GM19025 (cell line): ENCODE results near the gene FIBP.

ENCODE experiments used
- ATAC-seq: cut with Tn5 transposase; IDR thresholded peaks from one replicate; pipeline ENCODE4 v1.9.1; 2021; ENCODE audit warnings: mild to moderate bottlenecking, low read depth, moderate library complexity; ENCODE audit not compliant: unreplicated experiment

The FIBP gene

DNA sequence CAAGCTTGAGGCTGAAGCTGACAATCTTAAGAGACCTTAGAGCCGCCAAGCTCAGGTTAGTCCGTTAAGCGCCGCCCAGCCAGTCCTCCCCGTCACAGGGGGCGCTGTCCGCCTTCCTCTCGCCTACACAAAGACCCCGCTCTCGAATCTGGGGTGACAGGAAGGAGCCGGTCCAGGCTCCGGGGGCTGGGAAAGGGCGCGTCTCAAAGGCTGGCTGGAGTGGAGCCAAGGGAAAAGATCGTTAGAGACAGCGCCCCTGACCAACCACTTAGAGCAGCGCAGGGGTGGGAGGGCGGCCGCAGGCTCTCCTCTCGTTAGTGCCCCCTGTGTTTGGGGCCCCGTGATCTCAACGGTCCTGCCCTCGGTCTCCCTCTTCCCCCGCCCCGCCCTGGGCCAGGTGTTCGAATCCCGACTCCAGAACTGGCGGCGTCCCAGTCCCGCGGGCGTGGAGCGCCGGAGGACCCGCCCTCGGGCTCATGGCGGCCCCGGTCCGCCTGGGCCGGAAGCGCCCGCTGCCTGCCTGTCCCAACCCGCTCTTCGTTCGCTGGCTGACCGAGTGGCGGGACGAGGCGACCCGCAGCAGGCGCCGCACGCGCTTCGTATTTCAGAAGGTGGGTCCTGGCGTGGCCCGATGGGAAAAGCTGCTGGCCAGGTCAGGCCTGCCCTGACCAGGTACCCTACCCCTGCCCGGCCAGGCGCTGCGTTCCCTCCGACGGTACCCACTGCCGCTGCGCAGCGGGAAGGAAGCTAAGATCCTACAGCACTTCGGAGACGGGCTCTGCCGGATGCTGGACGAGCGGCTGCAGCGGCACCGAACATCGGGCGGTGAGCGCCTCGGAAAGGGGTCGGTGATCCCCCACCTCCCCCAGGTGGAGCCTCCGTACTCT is 27.8 kb downstream of the FIBP start, which contains the start of gene MUS81:
TSS of gene MUS81 (plus strand) at position 156 of the 887 bp plus-strand sequence. CDS start at position 477, 321 bp downstream.
- no peak for ATAC-seq

DNA sequence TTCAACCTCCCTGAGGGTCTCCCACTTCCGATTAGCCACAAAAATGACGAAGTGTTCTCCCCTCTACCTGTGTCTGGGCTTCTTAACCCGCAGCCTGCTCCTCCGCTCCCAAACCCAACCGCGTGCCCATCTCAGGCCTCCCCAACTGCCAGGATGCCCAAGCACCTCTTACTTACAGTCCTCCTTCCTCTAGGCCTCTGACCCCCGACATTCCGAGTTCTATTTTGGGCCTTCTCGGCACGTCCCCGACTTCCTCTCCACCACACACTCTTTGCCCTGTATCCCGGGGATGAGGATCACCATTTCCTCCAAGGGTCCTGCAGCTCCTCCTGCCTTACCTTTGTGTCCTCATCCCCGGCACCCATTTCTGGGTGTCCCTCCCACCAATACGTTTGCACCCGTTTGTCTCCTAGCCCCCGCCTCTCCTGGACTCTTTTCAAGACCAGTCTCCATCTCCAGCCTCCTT is 28.4 kb downstream of the FIBP start:
- no peak for ATAC-seq

DNA sequence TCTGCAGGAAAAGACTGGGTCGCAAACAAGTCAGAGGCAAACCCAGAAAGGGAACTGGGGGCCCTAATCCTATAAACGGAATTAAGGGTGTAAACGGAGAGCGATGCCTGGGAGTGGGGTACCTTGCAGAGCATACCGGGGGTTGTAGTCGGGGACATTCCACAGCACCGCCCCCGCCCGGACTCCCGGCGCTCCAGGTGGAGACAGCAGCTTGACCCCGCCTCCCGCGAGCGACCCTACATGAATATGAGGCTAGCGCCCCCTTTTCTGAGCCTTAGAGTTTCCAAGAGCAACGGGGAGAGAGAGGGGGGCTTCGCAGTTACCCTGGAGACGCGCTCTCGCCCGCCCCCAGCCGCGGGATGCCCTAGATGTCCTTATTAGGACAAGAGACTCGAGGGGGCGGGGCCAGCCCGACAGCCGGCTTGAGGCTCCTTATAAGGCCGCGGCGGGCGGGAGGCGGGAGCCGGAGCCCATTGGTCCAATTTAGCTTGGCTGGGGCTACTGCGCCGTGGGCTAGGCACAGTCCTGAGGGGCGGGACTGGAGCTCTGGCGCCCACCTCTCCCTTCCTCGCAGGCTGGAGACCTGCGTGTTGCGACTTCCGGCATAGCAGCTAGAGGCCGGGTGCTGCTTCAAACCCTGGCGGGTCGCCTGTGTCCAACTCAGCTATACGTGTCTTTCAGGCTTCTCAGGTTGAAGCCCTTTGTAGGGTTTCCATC is 29.0 kb downstream of the FIBP start:
- ATAC-seq, result peak; percentile 44

DNA sequence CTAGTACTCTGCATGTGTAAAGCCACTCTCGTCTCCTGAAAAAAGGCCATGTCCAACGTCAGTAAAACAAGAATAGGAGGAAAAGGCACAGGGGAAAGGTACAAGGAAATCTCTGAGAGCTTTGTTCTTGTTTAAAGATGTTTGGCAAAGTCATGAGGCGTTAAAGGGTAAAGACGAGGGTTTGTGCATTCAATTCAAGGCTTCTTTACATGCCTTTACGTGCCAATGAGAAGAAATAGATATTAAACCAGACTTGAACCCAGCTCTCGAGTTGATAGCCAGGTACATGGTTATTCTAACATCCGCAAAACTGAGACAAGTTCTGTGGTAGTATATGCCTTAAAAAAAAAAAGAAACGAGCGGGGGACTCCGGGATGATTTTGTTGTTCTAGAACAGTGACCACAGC is 29.6 kb downstream of the FIBP start:
- ATAC-seq, result no peak

DNA sequence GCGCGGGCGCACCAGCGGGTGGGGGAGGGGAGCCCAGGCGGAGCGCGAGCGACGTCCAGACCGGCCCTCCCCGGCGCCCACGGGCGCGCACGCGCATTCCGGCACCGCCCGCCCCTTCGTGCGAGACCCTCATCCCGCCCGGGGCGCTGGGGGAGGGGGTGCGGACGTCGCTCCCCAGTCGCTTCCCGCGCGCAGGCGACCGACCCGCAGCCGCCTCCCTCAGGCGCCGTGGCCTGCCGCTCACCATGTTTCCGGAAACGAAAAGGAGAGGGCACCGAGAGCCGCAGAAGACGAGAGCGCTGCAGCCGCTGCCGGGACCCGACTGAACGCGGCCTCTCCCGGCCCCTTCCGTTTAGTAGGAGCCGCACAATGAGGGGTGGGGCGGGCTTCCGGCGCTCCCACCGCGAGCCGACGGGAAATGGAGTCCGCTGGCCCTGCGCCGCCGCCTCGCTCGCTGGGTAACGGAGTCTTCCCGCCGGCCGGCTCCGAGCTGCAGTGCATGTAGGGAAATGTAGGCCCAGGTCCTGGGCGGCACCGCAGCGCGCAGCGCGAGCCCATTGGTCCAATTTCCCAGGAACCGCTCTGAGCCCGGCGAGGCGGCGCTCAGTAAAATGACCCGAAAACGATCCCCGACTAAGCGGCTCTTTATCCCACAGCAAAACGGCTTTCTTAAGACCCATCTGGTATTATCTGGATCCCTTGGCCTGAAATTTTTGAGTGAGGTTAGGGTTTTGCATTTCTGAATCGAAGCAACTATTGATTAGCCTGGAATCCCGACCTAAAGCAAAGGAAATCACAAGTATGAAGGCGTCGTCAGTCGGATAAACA is 30.2 kb downstream of the FIBP start, which contains the start of gene CFL1:
TSS of gene CFL1 (minus strand) at position 328 of the 828 bp plus-strand sequence. CDS start at position 247, 81 bp downstream.
- ATAC-seq, result peak; percentile 40

DNA sequence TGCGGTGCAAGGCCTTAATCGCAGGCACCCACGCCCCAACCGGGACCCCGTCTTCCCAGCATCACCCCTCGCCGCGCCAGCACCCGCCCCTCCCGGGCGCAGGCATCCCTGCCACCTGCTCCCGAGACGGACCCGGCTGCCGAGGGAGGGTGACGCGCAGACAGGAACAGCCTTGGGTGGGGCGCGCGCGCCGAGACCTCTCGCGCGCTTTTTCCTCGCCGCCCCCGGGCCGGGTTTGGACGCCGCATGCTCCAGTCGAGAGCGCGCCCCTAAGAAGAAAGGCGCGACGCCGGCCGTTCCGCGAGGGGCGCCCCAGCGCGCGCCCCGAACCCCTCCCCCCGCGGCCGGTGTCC is 30.8 kb downstream of the FIBP start:
- ATAC-seq, result peak; percentile 1

DNA sequence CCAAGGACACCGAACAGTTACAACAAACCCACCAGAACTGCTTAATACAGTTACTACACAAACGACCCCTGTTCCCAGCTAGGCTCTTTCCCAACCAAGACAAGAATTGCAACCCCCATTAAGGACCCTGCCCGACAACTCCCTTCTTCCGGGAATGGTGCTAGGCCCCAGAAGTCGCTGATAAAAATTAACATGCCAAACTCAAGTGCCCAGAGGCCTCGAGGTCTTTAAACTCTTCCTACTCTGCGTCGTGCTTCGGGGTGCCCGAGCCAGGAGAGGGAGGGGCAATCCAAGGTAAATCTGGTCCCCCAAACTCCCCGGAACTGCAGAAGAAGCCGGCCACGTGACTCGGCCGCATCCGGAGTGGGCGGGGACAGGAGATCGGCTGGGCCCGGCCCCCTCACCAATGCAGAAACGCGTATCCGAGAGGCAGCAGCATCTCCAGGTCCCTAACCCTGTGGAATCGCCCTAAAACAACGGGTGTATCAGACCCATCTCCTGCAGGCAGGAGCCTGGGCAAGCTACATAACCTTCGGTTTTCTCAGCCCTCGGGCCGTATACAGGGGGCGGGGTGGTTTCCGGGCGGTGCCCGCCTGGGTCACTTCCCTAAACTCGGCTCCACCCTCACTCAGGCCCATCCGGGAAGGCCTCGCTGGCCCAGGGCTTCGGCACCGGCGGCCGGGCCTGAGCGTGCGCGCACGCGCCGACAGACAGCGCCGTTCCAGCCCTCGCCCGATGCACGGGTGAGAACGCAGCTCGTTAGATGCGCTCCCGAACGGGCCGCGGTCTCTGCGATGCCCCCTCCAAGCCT is 31.4 kb downstream of the FIBP start:
- ATAC-seq, result peak; percentile 32

DNA sequence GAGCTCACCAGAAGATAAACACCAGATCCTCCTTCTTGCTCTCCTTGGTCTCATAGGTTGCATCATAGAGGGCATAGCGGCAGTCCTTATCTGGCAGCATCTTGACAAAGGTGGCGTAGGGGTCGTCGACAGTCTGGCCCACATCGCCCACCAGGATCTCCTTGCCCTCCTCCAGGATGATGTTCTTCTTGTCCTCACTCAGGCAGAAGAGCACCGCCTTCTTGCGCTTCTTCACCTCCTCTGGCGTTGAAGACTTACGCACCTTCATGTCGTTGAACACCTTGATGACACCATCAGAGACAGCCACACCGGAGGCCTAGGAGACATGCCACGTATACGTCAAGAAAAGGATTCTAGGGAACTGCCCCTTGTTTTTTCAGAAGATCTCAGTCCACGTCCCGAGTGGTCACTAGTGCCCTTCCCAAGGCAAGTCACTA is 32.3 kb downstream of the FIBP start:
- no peak for ATAC-seq

DNA sequence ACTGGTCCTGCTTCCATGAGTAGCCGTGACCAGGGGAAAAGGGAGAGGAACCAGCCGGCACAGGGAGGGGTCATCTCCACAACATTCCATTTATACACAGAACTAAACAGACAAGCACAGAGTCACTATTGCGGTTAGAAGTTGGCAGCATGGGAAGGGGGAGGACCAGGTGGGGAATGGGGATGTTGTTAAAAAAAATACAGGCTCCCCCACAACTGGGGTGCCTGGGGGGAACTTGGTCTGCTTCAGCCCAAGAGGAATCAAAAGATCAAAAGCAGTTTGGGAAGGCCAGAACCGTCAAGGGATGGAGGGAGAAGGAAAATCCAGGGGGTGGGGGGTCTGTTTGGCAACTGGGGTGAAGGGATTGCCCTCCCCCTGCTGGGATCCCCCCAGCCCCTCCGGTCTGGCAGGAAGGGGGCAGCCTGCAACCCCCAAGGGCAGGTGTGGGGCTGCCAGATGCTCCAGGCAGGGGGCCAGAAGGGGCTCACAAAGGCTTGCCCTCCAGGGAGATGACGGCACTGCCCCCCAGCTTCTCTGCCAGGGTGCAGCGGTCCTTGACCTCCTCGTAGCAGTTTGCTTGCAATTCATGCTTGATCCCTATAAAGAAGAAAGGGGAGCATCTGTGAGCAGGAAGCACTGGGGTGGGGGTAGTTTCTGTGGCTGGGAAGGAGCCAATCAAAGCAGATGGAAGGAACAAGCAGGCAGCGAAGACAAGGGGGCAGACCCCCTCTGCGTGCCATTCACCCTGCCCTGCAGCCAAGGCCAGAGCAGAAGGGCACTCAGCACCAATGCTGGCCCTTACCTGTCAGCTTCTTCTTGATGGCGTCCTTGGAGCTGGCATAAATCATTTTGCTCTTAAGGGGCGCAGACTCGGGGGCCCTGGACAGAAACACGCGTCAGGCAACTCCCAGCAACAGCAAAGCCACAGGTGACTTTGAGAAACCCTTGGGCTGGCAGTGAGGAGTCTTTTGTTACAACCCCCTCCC is 33.1 kb downstream of the FIBP start:
- ATAC-seq, result no peak

DNA sequence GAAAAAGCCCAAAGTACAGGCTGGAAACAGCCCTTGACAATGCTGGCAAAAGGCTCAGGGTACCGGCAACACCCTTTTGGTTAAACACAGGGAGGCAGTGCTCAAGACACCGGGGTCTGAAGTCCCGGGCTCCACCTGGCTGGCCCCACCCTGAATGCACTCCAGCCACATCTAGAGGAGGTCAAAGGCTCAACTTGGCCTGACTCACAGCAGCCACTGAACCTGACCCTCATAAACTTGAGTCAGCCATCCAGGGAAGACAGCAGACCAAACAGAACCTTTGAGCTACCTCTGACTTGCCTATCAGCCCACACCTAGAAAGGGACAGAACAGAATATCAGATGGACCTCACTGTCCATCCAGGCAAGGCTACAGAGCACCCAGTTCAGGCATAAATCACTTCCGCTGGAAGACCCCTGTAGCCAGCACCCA is 34.1 kb downstream of the FIBP start:
- no peak for ATAC-seq

DNA sequence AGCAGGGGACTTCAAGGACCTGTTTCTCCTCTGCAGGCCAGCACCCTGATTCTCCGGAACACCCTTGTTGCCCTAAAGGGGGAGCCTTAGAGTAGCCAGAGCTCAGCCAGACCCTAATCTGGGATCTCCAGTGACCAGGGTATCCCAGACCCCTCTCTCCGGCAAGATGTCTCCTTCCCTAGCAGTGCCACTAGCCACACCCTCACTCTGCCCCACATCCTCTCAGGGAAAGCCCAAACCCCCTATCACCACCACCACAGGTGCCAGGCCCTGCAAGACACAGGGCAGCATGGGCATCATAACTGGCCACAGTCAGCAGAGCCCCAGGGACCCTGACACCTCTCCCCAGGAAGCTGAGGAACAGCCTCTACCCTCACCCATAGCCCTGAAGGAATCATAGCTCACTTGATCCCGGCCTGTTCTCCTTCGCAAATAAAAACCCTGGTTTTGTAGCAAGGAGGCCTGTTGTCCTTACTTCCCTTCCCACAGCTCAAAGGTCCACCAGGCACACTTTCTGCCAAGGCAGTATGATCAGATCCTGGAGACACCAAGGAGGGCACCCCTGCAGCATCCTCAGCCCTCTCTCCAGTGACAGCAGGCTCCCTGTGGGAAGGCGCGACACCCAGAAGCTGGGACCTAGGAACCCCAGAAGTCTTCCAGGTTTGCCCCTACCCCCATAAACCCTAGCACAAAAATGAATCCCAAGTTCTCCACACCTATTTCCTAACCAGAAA is 34.9 kb downstream of the FIBP start:
- no peak for ATAC-seq

DNA sequence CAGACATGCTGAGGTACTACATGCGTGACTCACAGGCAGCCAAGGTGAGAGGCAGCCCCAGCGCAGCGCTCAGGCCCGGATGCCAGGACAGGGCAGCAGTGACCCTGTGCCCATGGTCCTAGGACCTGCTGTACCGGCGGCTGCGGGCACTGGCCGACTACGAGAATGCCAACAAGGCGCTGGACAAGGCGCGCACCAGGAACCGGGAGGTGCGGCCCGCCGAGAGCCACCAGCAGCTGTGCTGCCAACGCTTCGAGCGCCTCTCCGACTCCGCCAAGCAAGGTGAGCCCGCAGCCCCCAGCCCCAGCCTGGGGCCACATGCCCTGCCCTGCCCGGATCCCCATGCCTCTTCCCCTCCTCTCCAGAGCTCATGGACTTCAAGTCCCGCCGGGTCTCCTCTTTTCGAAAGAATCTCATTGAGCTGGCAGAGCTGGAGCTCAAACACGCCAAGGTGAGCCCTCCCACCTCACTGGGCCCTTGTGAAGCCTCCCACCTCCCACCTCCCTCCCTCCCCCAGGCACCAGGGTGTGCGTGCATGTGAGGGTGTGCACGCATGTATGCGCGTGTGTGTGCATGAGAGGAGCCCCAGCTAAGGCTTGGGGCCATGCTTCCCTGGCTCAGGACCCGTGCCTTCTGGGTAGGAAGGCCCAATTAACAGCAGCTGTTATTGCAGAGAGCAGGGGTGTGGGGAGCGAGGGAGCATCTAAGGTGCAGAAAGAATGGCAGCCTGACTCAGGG is 35.6 kb downstream of the FIBP start:
- no peak for ATAC-seq

DNA sequence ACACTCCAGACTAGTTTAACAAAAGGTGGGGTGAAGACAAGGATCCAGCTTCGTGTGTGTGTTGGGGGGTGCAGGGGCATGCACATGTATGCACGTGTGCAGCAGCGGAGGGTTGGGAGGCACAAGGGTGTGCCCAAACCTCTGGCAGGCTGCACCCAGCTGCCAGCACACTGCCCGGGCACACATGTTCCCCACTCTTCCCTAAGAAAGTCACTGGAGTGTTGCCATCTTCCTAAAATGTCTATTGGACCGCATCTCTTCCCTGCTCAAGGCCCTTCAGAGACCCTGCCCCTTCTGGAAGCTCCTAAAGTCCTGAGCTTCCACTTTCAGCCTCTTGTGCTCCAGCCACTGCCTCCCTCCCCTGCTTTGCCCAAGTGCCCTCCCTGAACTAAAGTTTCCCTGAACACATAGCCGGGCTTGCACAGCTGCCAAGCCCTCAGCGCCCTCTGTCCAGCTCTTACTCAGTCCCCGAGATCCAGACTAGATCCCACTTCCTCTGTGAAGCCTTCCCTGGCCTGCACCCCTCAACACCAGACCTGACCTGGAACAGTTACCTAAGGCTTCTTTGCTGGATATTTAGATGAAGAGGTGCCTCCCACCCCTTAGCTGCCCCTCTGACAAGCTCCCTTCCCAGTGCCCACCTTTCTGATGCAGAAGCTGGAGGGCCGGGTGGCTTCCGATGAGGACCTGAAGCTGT is 36.3 kb downstream of the FIBP start:
- ATAC-seq, result no peak

DNA sequence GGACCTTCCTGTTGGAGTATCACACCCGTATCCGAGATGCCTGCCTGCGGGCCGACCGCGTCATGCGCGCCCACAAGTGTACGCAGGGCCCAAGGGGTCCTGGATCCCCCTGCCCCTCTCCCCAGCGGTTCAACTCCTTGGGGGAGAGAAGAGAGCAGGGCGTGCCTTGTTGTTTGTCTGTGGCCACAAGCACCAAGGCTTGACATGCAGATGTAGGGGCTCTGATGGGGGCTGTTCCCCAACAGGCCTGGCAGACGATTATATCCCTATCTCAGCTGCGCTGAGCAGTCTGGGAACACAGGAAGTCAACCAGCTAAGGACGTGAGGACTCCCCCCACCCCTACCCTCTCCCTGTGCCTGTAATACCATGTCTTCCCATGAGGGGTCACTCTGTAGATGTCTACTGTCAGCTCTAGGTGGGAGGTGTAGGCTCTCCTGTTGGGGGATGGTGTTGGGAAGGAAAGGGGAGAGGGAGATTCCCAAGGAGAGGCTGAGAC is 37.1 kb downstream of the FIBP start:
- ATAC-seq, result no peak

DNA sequence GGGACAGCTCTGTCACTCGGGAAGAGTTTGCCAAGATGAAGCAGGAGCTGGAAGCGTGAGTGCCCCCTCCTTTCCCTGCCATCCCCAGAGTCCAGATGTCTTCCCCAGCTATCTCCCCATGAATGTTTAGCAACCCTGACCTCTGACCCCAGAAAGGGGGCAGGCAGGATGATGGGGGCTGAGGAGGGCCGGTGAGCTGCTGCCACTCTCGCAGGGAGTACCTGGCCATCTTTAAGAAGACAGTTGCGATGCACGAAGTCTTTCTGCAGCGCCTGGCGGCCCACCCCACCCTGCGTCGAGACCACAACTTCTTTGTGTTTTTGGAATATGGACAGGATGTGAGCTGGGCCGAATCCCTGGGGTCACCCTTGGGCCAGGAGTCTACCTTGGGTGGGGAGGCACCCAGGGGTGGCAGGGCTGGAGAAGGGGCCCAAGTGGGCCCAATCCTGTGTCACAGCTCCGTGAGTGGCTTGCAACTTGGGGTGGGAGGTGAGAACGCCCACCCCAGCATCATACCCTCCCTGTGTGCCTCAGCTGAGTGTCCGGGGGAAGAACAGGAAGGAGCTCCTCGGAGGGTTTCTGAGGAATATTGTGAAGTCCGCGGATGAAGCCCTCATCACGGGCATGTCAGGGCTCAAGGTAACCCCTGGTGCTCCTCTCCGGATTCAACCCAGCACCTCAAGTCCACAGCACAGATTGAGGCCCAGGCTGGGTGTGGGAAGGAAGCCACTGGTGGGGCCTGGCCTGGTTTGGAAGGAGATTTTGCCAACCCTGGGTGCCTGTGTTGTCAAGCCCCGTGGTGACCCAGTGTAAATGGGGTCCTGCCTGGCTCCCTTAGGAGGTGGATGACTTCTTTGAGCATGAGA is 37.8 kb downstream of the FIBP start:
- ATAC-seq, result no peak
